CD14-positive monocyte (primary cell): Measurements from ENCODE around the gene SALL2. TPM values are rescaled to one million over a fixed set of nuclear protein-coding genes. Genes with fewer than 3 reads are reported as not detected.
A peak's percentile ranks its signal among the peaks of the same experiment; 100 is the strongest.

ENCODE experiments used
- DNase-seq, 3 donors: peaks; one replicate each; pipeline ENCODE4 v3.0.0-alpha.2; 2011 to 2022
- H2AFZ ChIP-seq: 2 replicates; pipeline ENCODE4 v1.6.0; 2012; ENCODE audit warnings: mild to moderate bottlenecking, low read depth, low read length, inconsistent platforms; ENCODE audit not compliant: insufficient read depth, poor library complexity, severe bottlenecking
- H3K27ac ChIP-seq, 2 donors: 1 replicate in 1 of 2; 2 replicates in 1 of 2; pipeline ENCODE4 v1.5.1; 2012 to 2013; ENCODE audit warnings: low read length in 2 of 2, control low read depth in 1 of 2, inconsistent platforms in 1 of 2, low read depth in 1 of 2, mild to moderate bottlenecking in 1 of 2
- H3K27me3 ChIP-seq, 2 donors: one replicate each; pipeline versions ENCODE4 v1.6.0 to v1.6.1; 2011 to 2013; ENCODE audit warnings: low read length in 2 of 2; ENCODE audit not compliant: control insufficient read depth in 2 of 2, insufficient read depth in 2 of 2
- H3K36me3 ChIP-seq, 2 donors: replicated peaks in 1 of 2; 1 replicate in 1 of 2; 2 replicates in 1 of 2; pipeline versions ENCODE4 v1.5.1 to v1.6.1; 2012 to 2013; ENCODE audit warnings: low read length in 2 of 2, control low read depth in 1 of 2, inconsistent platforms in 1 of 2, mild to moderate bottlenecking in 1 of 2; ENCODE audit not compliant: insufficient read depth in 2 of 2, control insufficient read depth in 1 of 2
- H3K4me1 ChIP-seq, 2 donors: 1 replicate in 1 of 2; 2 replicates in 1 of 2; pipeline versions ENCODE4 v1.5.1 to v1.6.1; 2012 to 2013; ENCODE audit warnings: low read length in 2 of 2, control low read depth in 1 of 2, inconsistent platforms in 1 of 2, mild to moderate bottlenecking in 1 of 2, moderate library complexity in 1 of 2; ENCODE audit not compliant: insufficient read depth in 2 of 2, control insufficient read depth in 1 of 2
- H3K4me2 ChIP-seq: replicated peaks from 2 replicates; pipeline ENCODE3; 2012; ENCODE audit warnings: low read length, moderate library complexity, mild to moderate bottlenecking; ENCODE audit not compliant: poor library complexity, severe bottlenecking; ENCODE audit errors: extremely low read depth
- H3K4me3 ChIP-seq, 3 experiments: fragments of 200-600 bp in 1 of 3; sonication (generic) in 1 of 3; replicated peaks in 1 of 3; 1 replicate in 2 of 3; 2 replicates in 1 of 3; pipeline ENCODE4 v1.5.1; 2011 to 2013; ENCODE audit warnings: low read length in 3 of 3, mild to moderate bottlenecking in 3 of 3, control low read depth in 2 of 3, low read depth in 2 of 3, inconsistent platforms in 1 of 3, moderate library complexity in 1 of 3
- H3K79me2 ChIP-seq: 2 replicates; pipeline ENCODE4 v1.6.0; 2012; ENCODE audit warnings: mild to moderate bottlenecking, control low read depth, inconsistent platforms, low read length, moderate library complexity; ENCODE audit not compliant: insufficient read depth
- H3K9ac ChIP-seq: 2 replicates; pipeline ENCODE4 v1.6.0; 2017; ENCODE audit warnings: low read length, mild to moderate bottlenecking; ENCODE audit not compliant: insufficient read depth, poor library complexity, severe bottlenecking
- H3K9me3 ChIP-seq, 2 donors: replicated peaks in 1 of 2; 1 replicate in 1 of 2; 2 replicates in 1 of 2; pipeline versions ENCODE4 v1.5.1 to v1.6.1; 2012 to 2013; ENCODE audit warnings: low read length in 2 of 2, control low read depth in 1 of 2; ENCODE audit not compliant: control insufficient read depth in 1 of 2, insufficient read depth in 1 of 2
- H4K20me1 ChIP-seq: 2 replicates; pipeline ENCODE4 v1.6.0; 2012; ENCODE audit warnings: mild to moderate bottlenecking, low read length, control low read depth, moderate library complexity; ENCODE audit not compliant: insufficient read depth
- H3K27ac Mint-ChIP-seq, 7 donors: one replicate each; pipeline ENCODE4 v1.8.0; 2020; ENCODE audit warnings: mild to moderate bottlenecking in 7 of 7, mixed read lengths in 7 of 7, moderate library complexity in 6 of 7, inconsistent platforms in 2 of 7
- H3K27me3 Mint-ChIP-seq, 3 donors: one replicate each; pipeline ENCODE4 v1.8.0; 2021 to 2022; ENCODE audit warnings: low read depth in 3 of 3, mild to moderate bottlenecking in 3 of 3, mixed read lengths in 3 of 3, moderate library complexity in 3 of 3, inconsistent platforms in 1 of 3
- H3K36me3 Mint-ChIP-seq, 2 donors: one replicate each; pipeline ENCODE4 v1.8.0; 2020; ENCODE audit warnings: mixed read lengths in 2 of 2, inconsistent platforms in 1 of 2, mild to moderate bottlenecking in 1 of 2
- H3K4me1 Mint-ChIP-seq: one replicate; pipeline ENCODE4 v1.8.0; 2020; ENCODE audit warnings: mild to moderate bottlenecking, mixed read lengths
- H3K4me3 Mint-ChIP-seq, 2 donors: one replicate each; pipeline ENCODE4 v1.8.0; 2020; ENCODE audit warnings: mild to moderate bottlenecking in 2 of 2, mixed read lengths in 2 of 2, moderate library complexity in 1 of 2
- H3K9me3 Mint-ChIP-seq, 7 donors: one replicate each; pipeline ENCODE4 v1.8.0; 2020 to 2022; ENCODE audit warnings: mixed read lengths in 7 of 7, mild to moderate bottlenecking in 6 of 7, moderate library complexity in 6 of 7, inconsistent platforms in 2 of 7
- CTCF ChIP-seq: fragments of 200-600 bp; IDR thresholded peaks from one replicate; pipeline ENCODE4 v1.8.0; 2022; ENCODE audit warnings: antibody characterized with exemption, mild to moderate bottlenecking
- WGBS: methylation state at CpG from one replicate; pipeline ENCODE4 v1.1.5; 2013; ENCODE audit warnings: missing lambda C conversion rate; ENCODE audit not compliant: insufficient coverage; 5-methylcytosine and 5-hydroxymethylcytosine counted together
- intact Hi-C, 2 donors: fragments of 100-400 bp; cut with micrococcal nuclease; formaldehyde crosslinking; loops; one replicate each; pipeline versions ENCODE4 v1.15.0 to v1.15.1; 2023
- polyA plus RNA-seq, 3 donors: library from polyadenylated mRNA; depleted of rRNA in 1 of 3; unstranded in 2 of 3; stranded (reverse) in 1 of 3; fragments of 300-500 nt in 2 of 3; fragments of >200 nt in 1 of 3; fragmentation: Illumina TruSeq in 2 of 3; gene quantifications; 1 replicate in 2 of 3; 2 replicates in 1 of 3; pipeline ENCODE4 v1.2.3, GENCODE V29; 2012 to 2021

SALL2 gene
- polyA plus RNA-seq, 3 donors: not detected

GRCh38 chr14:21475767-21476522 is 50.2 kb downstream of the SALL2 start:
- Histone ChIP-seq H3K27me3 (no peaks in the 10 kb centered on the region), H3K9me3 (no peaks in the 10 kb centered on the region), H3K4me1 (peaks cover 12 to 26% of the 10 kb centered on the region in 2 donors), H4K20me1 (peaks cover 3% of the 10 kb centered on the region), H3K36me3 (peaks cover 17 to 45% of the 10 kb centered on the region in 2 donors), H3K9ac (peak overlapping the region; percentile 85), H3K4me2 (peak overlapping the region; percentile 91), H2AFZ (peak overlapping the region; percentile 89), H3K27ac (peak overlapping the region; percentile 44 to 95), H3K79me2 (peaks cover 48% of the 10 kb centered on the region), H3K4me3 (peak overlapping the region; percentile 58 to 100 (median 97))
- Mint-ChIP-seq H3K9me3 (peaks cover 0 to 1% (median 0%) of the 10 kb centered on the region in 7 donors), H3K36me3 (peaks cover 34 to 51% of the 10 kb centered on the region in 2 donors), H3K4me1 (peaks cover 18% of the 10 kb centered on the region), H3K27ac (peak overlapping the region; percentile 94 to 100 (median 100)), H3K27me3 (peaks cover 0 to 1% (median 0%) of the 10 kb centered on the region in 3 donors), H3K4me3 (peak overlapping the region; percentile 100)
- intact Hi-C loops: no loop called here
- DNase-seq: no peak
- WGBS: 100% methylated on average over 1 of the region's 10 CpGs
- no peak for TF ChIP-seq CTCF

Other genes starting within 250 kb of the SALL2 start
- 10 to 100 TPM in 1 of 3 donors, 1 to 10 TPM in 2; 4.7 to 10.4 (median 7.4) TPM for gene RPGRIP1, start 246.3 kb downstream of the SALL2 start, polyA plus RNA-seq
- 10 to 100 TPM; 15.7 to 37.3 (median 26.6) TPM for gene SUPT16H, start 142.3 kb downstream of the SALL2 start, polyA plus RNA-seq
- 10 to 100 TPM in 2 of 3 donors, 1 to 10 TPM in 1; 8.2 to 34.2 (median 15.1) TPM for gene CHD8, start 70.2 kb downstream of the SALL2 start, polyA plus RNA-seq
- 1 to 10 TPM; 2.1 to 9.9 (median 5.1) TPM for gene RAB2B, start 49.4 kb downstream of the SALL2 start, polyA plus RNA-seq
- 10 to 100 TPM; 28.3 to 73.1 (median 68.5) TPM for gene TOX4, start 49.2 kb downstream of the SALL2 start, polyA plus RNA-seq
- gene METTL3, start 15.0 kb downstream of the SALL2 start, polyA plus RNA-seq: 100 to 1,000 TPM in 1 of 3 donors, 10 to 100 TPM in 1, 1 to 10 TPM in 1; 9.5 to 116 (median 10.8) TPM
- not detected for gene OR10G3, start 53.7 kb upstream of the SALL2 start, polyA plus RNA-seq
- not detected for gene OR10G2, start 108.6 kb upstream of the SALL2 start, polyA plus RNA-seq
- not detected for gene OR4E2, start 127.5 kb upstream of the SALL2 start, polyA plus RNA-seq
- not detected for gene OR4E1, start 147.5 kb upstream of the SALL2 start, polyA plus RNA-seq